ENCODE measurements around the gene FBXL20.

DNA sequence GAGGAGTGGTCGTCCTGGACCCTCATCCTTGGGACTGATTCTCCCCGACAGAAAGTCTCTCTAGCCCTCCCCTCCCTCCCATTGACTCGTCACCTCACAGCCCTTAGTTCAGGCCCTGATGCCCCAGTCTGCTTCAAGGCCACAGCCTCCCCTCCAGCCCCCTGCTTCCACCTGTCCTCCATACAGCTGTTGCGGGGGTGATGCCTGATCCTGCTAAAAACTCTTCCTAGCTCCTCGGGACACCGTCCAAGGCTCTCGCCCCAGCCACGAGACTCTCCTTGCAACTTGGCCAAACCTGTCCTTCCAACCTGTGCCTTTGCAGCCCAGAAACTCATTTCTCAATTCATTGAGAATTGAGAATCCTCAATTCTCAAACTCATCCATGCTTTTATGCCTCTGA is 182.5 kb downstream of the FBXL20 start:
- TF ChIP-seq, protein P1, sequence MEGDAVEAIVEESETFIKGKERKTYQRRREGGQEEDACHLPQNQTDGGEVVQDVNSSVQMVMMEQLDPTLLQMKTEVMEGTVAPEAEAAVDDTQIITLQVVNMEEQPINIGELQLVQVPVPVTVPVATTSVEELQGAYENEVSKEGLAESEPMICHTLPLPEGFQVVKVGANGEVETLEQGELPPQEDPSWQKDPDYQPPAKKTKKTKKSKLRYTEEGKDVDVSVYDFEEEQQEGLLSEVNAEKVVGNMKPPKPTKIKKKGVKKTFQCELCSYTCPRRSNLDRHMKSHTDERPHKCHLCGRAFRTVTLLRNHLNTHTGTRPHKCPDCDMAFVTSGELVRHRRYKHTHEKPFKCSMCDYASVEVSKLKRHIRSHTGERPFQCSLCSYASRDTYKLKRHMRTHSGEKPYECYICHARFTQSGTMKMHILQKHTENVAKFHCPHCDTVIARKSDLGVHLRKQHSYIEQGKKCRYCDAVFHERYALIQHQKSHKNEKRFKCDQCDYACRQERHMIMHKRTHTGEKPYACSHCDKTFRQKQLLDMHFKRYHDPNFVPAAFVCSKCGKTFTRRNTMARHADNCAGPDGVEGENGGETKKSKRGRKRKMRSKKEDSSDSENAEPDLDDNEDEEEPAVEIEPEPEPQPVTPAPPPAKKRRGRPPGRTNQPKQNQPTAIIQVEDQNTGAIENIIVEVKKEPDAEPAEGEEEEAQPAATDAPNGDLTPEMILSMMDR (IDR thresholded peaks at IDR 0.05; ENCODE audit: control extremely low read depth in 1 of 3, insufficient read depth in 1 of 3, low read depth in 1 of 3, low read length in 3 of 3) = no peak
- TF ChIP-seq POLR2AphosphoS5 (IDR thresholded peaks at IDR 0.05; ENCODE audit: low read depth, low read length) (no peak), ASH2L (IDR thresholded peaks at IDR 0.05; ENCODE audit: low read length) (no peak), EP300 (IDR thresholded peaks at IDR 0.05; ENCODE audit: borderline replicate concordance in 1 of 2, low read depth in 2 of 2, low read length in 2 of 2) (no peak), SP1 (IDR thresholded peaks at IDR 0.05; ENCODE audit: low read depth, low read length) (no peak), MAFK (IDR thresholded peaks at IDR 0.05; ENCODE audit: low read depth, low read length) (no peak), RFX5 (IDR thresholded peaks at IDR 0.05; ENCODE audit: borderline replicate concordance, low read depth, low read length) (no peak), EZH2 (IDR thresholded peaks at IDR 0.05; ENCODE audit: low read depth, low read length, severe bottlenecking) (no peak), RAD21 (IDR thresholded peaks at IDR 0.05 in 1 of 2, conservative IDR thresholded peaks at IDR 0.05 in 1 of 2; ENCODE audit: low read depth in 2 of 2, low read length in 2 of 2) (no peak)

Data from H1 (cell line).